ENCODE measurements around the gene IL4R.

IL4R gene

DNA sequence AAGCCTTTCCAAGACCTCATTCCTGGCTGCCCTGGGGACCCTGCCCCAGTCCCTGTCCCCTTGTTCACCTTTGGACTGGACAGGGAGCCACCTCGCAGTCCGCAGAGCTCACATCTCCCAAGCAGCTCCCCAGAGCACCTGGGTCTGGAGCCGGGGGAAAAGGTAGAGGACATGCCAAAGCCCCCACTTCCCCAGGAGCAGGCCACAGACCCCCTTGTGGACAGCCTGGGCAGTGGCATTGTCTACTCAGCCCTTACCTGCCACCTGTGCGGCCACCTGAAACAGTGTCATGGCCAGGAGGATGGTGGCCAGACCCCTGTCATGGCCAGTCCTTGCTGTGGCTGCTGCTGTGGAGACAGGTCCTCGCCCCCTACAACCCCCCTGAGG lies 49.5 kb downstream of the IL4R start:
- DNase-seq, result no peak

DNA sequence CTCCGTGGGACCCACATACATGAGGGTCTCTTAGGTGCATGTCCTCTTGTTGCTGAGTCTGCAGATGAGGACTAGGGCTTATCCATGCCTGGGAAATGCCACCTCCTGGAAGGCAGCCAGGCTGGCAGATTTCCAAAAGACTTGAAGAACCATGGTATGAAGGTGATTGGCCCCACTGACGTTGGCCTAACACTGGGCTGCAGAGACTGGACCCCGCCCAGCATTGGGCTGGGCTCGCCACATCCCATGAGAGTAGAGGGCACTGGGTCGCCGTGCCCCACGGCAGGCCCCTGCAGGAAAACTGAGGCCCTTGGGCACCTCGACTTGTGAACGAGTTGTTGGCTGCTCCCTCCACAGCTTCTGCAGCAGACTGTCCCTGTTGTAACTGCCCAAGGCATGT lies 50.0 kb downstream of the IL4R start:
- no peak for DNase-seq

DNA sequence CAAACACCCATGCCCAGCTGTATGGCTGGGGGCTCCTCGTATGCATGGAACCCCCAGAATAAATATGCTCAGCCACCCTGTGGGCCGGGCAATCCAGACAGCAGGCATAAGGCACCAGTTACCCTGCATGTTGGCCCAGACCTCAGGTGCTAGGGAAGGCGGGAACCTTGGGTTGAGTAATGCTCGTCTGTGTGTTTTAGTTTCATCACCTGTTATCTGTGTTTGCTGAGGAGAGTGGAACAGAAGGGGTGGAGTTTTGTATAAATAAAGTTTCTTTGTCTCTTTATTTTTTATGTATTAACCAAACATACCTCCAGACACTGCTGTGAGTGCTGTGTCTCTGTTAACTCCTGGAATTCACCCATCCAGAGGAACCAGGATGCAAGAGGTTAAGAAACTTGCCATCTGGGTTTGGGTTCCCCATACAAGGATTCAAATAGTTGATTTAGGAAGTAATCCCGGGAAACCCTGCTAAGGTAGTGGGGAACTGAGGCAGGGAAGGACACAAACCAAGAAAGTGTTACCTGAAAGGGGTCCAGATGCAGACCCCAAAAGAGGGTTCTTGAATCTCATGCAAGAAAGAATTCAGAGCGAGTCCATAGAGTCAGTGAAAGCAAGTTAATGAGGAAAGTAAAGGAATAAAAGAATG lies 50.8 kb downstream of the IL4R start:
- no peak for DNase-seq

DNA sequence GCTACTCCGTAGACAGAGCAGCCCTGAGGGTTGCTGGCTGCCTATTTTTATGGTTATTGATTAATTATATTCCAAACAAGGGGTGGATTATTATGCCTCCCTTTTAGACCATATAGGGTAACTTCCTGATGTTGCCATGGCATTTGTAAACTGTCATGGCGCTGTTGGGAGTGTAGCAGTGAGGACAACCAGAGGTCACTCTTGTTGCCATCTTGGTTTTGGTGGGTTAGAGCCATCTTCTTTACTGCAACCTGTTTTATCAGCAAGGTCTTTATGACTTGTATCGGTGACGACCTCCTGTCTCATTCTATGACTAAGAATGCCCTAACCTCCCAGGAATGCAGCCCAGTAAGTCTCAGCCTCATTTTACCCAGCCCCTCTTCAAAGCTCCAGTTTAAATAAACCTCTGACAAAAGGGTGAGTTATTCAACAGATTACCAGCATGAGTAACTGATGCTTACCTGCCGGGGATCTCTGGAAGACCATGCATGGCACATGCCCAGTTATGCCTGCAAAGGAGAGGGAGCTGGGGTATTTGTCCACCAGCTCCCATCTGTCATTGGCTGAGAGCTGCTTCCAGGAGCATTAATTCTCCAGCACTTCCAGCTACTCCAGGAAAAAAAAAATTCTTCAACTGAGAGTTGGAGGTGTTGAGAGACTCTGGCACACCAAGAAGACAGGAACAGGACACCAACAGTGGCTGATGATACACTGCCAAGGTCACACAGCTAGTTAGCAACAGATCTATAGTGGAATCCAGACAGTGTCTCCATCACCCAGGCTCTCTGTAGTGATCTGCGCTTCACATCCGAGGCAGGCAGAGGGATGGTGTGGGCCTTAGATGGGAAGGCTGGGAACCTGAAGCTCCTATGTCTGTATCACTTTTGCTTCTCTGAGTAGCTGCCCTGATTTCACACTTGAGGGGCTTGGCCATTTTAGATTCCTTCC lies 51.6 kb downstream of the IL4R start:
- DNase-seq, result no peak

DNA sequence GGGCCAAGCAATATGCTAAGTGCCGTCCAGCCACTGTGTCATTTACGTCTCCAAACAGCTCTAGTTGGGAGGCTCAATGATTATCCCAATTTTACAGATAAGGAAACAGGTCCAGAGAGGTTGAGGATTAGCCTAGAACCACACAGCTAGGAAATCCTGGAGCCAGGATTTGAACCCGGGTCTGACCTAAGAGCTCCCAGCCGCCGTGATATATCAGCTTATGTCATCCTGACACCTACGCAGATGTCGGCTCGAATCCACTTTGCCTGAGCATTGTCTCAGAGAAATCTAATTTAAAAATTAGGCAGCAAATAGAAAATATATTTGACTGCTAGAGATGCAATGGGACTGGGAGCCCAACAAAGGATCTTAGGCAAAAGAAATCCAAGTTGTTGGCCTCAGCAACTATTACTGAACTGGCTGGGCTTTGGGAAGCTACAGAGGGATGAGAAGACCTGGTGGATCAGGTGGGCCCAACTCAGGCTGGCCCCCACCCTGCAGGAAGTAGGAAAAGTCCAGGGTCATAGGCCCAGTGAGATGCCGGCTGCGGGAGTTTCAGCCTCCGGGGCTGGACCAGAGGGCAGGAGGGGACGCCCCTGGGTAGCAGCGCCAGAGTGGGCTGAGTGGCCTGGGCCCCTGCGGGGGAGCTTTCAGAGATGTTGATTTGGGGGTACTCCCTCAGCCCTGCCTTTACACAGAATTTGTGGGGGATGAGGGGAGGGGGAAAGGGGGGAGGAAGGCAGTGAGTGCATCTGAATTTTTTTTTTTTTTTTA lies 53.1 kb downstream of the IL4R start:
- no peak for DNase-seq

DNA sequence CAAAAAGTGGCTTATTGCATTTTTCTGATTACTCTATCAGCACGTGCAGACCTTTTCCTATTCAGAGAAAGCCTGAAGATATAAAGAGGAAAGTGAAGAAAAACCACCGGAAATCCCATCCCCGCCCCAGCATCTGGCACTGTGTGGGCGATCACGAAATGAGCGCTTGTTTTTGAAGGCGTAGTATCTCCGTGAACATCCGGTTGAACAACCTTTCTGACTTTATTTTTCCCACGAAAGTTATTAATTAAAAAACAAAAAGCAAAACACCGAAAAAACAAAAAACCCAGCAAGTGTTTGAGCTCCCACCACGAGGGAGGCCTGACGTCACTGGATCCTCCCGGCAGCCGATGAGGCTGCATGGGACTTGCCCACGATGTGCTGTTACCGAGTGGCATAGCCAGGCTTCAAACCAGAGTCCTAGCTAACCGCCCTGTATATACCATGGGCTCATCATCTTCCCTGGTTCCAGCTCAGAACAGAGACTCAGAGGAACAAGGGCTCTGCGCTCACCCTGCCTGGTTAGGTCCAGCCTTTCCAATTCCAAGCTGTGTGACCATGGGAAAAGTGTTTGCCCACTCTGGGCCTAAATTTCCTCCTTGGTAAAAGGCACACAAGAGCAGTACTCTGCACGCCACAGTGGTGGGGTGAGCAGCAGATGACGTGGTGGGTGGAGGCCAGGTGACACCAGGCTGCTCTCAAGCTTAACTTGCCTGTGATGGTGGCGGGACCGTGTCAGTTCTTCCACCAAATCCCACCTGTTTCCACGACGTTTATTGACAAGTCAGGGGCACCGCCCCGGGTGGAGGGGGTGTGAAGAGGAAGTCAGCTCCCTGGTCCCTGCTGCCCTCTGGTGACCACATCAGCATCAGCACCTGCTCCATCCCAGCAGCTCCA lies 53.9 kb downstream of the IL4R start:
- DNase-seq, result peak; percentile 77

DNA sequence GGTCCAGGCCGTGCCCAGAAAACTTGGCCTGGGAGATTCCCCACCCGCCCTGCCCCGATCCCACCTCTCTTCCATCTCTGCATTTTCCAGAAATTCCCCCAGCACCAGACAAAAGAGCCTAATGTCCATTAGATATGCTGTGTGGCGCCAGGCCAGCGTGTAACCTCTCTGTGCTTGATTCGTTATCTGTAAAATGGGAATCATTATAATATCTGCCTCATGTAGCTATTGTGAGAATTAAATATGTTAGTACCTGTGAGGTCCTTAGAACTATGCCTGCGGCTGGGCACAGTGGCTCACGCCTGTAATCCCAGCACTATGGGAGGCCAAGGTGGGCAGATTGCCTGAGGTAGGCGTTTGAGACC lies 54.6 kb downstream of the IL4R start:
- no peak for DNase-seq

DNA sequence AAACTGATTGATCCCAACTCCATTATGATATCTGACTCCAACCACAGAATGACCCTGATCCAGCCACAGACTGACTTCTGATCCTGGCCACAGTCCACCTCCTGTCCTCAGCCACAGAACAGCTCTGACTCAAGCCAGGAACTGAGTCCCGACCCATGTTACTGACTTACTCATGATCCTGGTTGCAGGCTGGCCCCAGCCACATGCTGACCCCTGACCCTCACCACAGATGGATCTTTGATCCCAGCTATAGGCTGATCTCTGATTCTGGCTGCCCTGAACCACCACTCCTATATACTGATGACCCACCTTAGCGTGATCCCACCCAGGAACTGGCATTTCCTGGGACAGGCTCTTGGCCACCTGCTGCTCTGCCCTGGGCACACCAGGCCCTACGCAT lies 56.0 kb downstream of the IL4R start:
- DNase-seq, result no peak

DNA sequence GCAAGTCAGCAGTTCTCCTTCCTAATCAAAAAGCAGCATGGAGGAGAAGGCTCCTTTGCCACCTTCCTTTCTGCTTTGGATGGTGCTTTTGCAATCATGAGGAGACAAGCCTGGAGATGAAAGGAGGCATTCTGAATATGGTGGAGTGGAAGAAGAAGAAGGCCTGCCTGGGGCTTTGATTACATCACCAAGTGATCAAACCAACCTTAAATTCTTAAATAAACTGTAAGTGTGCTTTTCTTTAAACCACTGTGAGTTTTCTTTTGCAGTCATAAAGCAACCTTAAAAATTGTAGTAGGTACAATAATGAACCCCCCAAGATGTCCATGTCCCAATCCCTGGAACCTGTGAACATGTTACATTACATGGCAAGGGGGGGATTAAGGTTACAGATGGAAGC lies 56.5 kb downstream of the IL4R start:
- no peak for DNase-seq

DNA sequence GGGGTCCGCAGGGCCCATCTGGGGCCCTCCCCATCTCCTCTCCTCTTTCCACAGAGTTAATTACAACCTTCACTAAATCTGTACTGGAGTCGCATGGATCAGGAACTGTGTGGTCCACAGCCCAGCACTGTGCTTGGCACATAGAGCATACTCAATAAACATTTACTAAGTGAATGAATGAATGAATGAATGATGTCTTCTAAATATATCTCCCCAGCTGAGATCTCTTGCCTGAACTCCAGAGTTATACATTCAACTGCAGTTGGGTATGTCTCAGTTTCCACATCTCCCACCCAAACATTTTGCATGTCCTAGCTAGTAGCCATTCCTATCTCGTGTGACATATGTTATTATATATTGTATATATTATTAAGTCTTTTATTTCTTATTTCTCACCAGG lies 59.5 kb downstream of the IL4R start:
- no peak for DNase-seq

DNA sequence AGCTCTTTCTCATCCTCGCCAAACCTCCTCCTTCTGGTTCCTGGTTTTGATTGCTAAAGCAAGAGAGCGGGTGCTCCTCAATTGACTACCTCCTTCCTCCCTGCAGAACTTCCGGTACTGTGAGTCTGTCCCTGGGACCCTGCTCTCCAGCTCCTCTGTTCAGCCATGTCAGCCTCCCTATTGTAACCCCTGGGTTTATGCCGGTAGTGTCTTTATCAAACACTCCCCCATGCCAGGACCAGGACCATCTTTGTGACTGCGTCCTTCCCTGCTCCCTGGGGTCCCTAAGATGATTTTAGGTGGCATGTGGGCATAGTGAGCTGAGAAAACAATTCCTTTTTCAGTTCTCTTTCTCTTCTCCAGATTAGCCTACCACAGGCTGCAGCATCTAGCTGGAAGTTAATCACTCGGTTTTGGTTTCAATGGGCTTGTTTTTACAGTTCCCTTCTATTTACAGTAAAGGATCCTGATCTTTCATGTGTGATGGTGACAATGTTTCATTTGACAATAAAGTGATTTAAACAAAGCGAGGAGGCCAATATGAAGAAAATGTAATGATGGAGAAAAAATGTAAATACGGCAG lies 60.5 kb downstream of the IL4R start:
- DNase-seq, result no peak

DNA sequence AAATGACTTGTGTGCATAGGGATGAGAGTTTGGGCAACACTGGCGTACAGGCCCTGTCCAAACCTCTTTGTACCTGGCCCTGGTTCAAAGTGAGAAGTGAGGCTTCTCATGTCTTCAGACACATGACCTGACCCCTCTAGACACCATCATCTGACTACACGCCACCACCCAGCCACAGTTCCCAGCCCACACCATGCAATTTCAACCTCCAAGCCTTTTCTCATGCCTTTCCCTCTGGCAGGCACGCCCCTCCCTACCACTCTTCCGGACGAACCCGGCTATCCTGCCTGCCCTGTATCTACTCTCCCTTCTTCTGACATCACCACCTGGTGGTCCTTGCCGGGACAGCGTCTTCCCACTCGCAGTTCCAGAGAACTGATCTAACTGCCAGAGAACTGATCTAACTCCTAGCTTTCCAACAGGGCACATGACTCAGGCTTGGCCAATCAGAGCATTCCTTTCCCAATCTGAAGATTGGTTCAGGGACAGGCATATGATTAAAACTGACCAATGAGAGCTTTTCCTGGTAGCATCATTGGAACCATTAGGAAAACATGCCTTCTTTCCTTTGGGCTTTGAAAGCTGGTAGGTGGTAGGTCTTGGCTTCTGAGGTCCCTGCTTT lies 61.1 kb downstream of the IL4R start:
- DNase-seq, result no peak

DNA sequence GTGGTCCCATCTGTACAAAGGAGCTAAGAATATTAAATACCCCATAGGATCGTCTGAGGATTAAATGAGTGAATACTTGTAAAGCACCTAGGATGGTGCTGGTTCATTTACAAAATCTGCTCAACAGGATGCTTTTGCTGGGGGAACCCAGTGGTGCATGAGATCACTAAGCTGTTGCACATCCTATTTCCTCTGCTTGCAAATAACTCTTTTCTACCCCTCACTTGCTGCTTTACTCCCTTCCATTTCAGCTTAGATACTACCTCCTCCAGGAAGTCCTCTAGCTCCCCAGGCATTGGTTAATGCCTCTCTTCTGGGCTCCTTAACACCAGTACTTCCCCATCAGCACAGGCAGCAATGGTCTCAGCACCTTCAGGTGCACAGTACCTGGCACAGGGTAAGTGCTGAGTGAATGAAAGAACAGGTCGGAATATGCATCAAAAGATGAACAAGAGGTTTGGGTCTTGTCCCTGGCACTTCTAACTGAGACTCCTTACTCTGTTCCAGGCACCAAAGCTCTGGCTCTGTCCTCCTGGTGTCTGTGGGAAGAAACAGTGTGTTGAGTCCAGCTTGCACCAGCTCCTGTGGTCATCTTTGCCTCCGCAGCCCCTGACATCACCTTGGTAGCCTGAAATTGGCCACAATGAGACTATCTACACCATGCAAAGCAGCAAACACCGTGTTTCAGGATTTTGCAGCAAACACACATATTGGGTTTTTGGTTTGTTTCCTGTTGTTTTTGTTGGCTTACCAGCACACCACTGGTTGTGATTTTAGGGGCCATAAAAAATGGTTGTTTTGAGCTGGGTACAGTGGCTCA lies 64.1 kb downstream of the IL4R start:
- no peak for DNase-seq

DNA sequence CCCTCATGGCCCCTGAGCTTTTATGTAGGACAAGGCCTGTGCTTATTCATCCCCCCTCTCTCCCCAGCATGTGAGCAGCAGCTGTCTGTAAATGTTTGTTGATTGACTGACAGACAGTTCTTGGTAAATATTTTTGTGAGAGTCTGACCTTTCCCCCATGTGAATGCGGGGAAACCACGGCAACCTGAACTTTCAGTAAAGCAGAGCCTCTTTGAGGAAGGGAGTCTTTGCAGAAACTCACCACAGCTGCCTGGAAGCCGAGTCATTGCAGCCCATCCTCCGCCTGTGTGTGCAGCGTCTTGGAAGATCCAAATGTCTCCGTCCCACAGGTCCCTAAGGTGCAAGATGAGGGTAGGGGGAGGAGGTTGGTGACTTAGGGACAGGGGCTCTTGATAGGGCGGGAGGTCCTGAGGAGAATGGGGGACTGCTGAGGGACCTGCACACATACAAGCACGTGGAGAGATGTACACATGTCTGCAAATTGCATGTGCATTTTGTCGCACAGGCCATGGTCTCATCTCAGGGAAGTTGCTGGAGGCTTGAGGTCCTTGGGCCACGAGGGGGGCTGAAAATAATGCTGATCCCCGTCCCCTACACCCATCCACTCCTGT lies 65.2 kb downstream of the IL4R start:
- peak; percentile 27 for DNase-seq

DNA sequence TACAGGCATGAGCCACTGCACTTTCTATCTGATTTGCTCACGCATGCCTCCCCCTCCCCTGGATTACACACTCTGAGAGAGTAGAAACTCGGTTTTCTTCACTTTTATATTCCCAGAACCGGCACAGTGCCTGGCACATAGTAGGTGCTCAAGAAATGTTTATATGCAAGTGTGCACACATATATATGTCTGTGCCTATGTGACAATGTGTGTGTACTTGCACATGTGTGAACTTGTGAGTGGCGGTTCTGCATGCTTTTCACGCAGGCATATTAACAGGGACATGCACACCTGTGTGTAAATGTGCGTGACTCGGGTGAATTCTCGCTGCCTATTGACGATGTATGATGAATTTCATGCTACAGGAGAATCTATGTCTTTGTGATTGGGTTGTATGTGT lies 66.1 kb downstream of the IL4R start:
- no peak for DNase-seq

DNA sequence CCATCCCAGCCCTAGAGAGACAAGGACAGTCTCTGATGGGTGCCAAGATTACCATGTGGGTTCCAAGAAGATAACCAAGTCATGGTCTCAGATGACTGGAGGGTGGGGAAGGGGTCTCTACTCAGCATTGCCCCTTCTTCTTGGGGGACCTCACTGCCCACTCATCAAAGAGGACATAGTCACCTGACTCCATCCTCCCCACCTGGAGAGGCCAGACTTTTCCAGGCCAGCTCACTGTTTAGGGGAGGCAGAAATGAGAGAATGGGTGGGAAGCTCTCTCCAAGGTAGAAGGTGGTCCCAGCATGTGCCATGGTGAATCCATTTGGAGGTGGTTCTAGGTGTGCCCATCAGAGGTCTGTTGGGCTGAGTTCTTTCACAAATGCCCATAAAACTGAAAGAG lies 67.5 kb downstream of the IL4R start:
- no peak for DNase-seq

DNA sequence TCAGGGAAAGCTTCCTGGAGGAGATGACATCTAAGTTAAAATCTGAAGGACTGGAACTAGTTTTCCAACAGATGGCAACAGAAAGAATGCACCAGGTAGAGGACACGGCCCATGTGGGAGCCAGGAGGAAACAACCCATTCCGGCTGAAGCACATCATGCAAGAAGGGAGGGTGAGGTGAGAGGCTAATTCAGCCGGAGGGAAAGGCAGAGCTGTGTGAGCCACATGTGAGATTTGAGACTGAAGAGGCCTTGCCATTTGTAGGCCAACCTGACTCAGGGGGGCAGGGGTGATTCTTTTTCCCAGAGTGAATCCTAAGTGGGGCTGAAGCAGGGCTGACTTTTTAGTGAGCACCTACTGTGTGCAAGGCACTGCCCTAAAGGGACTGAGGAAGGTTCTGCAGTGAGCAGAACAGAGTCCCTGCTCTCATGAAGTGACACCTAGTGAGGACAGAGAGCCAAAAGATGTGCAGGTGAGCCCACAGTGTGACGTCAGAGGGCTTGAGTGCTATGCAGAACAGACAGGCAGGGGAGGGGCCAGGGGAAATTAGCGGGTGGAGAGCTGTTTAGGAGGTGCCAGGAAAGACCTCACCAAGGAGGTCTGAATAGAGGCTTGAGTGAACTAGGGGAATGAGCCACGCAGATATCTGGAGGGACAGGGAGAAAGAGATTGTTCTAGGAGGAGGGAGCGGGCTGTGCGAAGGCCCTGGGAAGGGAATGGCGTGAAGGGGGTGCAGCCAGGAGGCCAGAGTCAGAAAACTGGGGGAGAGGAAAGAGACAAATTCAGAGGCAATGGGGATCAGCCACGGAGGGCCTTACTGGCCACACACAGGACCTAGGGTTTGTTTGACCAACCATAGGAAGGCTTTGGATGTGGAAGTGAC lies 68.4 kb downstream of the IL4R start:
- DNase-seq, result no peak

DNA sequence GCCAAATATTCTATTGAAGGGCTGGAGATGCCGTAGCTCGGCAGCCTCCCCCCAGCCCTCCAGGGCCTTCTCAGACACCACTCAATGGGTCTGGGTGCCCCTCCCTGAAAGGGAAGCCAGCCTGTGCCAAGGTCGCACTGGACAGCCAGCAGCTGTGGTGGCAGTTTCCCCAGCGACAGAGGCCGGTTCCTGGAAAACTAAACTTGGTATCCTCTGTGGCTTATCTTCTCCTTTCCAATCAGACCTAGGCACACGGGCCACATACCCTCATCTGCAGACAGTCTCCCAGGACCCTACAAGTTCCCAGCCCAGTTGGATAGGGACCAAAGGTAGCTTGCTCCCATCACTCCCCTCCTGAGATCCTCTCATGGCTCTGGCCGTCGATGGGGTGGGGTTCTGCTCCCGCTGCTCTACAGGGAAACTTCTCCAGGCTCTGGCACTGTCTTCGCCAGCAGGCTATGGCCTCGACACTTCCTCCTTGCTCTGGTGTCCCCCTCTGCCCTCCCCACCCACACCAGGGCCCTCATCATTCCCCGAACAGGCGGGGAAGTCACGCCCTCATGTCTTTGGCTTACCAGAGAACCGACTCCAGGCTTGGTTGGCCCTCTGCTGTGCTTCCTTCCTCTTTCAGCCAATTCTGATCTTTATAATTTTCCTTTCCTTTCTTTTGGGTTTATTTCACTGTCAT lies 69.9 kb downstream of the IL4R start:
- no peak for DNase-seq

DNA sequence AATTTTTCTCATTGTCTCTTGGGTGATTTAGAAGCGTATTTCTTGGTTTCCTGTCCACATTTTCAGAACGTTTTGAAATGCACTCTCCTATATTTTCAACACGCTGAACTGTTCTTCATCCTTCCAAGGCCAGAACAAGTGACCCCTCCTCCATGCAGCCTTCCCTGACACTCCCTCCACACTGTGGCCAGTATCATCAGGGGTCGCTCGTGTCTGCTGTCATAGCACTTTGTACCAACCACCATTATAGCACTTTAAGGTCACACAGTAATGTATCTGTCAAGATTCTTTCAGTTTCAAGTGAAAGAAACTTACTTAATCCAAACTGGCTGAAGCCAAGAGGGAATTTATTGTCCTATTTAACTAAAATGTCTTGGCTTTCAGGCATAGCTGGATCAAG lies 70.7 kb downstream of the IL4R start:
- DNase-seq, result no peak

Data from NK-92 treated with Interleukin-12 subunit alpha and Interleukin-12 subunit beta, amount 100 ng/mL, for 24 hours (cell line).